ENCODE results near the gene C1QTNF6. TPM values are rescaled to one million over a fixed set of nuclear protein-coding genes. Genes with fewer than 3 reads are reported as not detected.

The C1QTNF6 gene
- total RNA-seq, 1 donor from 2014 or later, result 58.3 TPM

GRCh38 chr22:37137903-37138665 is 50.0 kb downstream of the C1QTNF6 start:
- Mint-ChIP-seq H3K4me1 (no peaks in the 10 kb centered on the region), H3K4me3 (no peak overlapping the region), H3K27me3 (ENCODE audit: low read depth) (no peaks in the 10 kb centered on the region), H3K9me3 (no peaks in the 10 kb centered on the region), H3K27ac (no peak overlapping the region), H3K36me3 (no peaks in the 10 kb centered on the region)
- TF ChIP-seq CTCF (IDR thresholded peaks at IDR 0.05; ENCODE audit: unreplicated experiment), result no peak
- no peak for DNase-seq (ENCODE audit: low spot score in 2 of 2, unreplicated experiment in 2 of 2)

GRCh38 chr22:37137131-37137530 is 50.9 kb downstream of the C1QTNF6 start:
- no peaks in the 10 kb centered on the region for H3K9me3 Mint-ChIP-seq
- no peaks in the 10 kb centered on the region for H3K27me3 Mint-ChIP-seq (ENCODE audit: low read depth)
- no peak for TF ChIP-seq CTCF (IDR thresholded peaks at IDR 0.05; ENCODE audit: unreplicated experiment)
- no peaks in the 10 kb centered on the region for H3K4me1 Mint-ChIP-seq
- no peak for DNase-seq (ENCODE audit: low spot score in 2 of 2, unreplicated experiment in 2 of 2)
- no peak overlapping the region for H3K27ac Mint-ChIP-seq
- no peak overlapping the region for H3K4me3 Mint-ChIP-seq
- H3K36me3 Mint-ChIP-seq, result no peaks in the 10 kb centered on the region

- DNase-seq (ENCODE audit: low spot score in 2 of 2, unreplicated experiment in 2 of 2), result no peak
- H3K36me3 Mint-ChIP-seq, result no peaks in the 10 kb centered on the region
- no peak for TF ChIP-seq CTCF (IDR thresholded peaks at IDR 0.05; ENCODE audit: unreplicated experiment)
- peaks cover 4% of the 10 kb centered on the region for H3K4me1 Mint-ChIP-seq
- H3K27me3 Mint-ChIP-seq (ENCODE audit: low read depth), result no peaks in the 10 kb centered on the region
- H3K27ac Mint-ChIP-seq, result no peak overlapping the region
- no peak overlapping the region for H3K4me3 Mint-ChIP-seq
- no peaks in the 10 kb centered on the region for H3K9me3 Mint-ChIP-seq
Measured at GRCh38 chr22:37135023-37135422, 53.0 kb downstream of the C1QTNF6 start.

- no peaks in the 10 kb centered on the region for H3K9me3 Mint-ChIP-seq
- no peak for DNase-seq (ENCODE audit: low spot score in 2 of 2, unreplicated experiment in 2 of 2)
- no peak overlapping the region for H3K27ac Mint-ChIP-seq
- no peak for TF ChIP-seq CTCF (IDR thresholded peaks at IDR 0.05; ENCODE audit: unreplicated experiment)
- H3K36me3 Mint-ChIP-seq, result no peaks in the 10 kb centered on the region
- H3K4me1 Mint-ChIP-seq, result peaks cover 4% of the 10 kb centered on the region
- H3K4me3 Mint-ChIP-seq, result no peak overlapping the region
- H3K27me3 Mint-ChIP-seq (ENCODE audit: low read depth), result no peaks in the 10 kb centered on the region
Measured at GRCh38 chr22:37133304-37134018, 54.6 kb downstream of the C1QTNF6 start.

GRCh38 chr22:37132773-37133172 is 55.3 kb downstream of the C1QTNF6 start:
- no peaks in the 10 kb centered on the region for H3K27me3 Mint-ChIP-seq (ENCODE audit: low read depth)
- no peak for TF ChIP-seq CTCF (IDR thresholded peaks at IDR 0.05; ENCODE audit: unreplicated experiment)
- peaks cover 4% of the 10 kb centered on the region for H3K4me1 Mint-ChIP-seq
- no peak overlapping the region for H3K27ac Mint-ChIP-seq
- H3K4me3 Mint-ChIP-seq, result no peak overlapping the region
- H3K9me3 Mint-ChIP-seq, result no peaks in the 10 kb centered on the region
- no peaks in the 10 kb centered on the region for H3K36me3 Mint-ChIP-seq
- no peak for DNase-seq (ENCODE audit: low spot score in 2 of 2, unreplicated experiment in 2 of 2)

Other genes starting within 250 kb of the C1QTNF6 start
- gene TST, start 168.8 kb downstream of the C1QTNF6 start, total RNA-seq, result 21.3 to 22.6 TPM (median 21.4 TPM) in 3 replicates
- gene MPST, start 168.5 kb downstream of the C1QTNF6 start, total RNA-seq, result 55.8 to 61.5 TPM (median 60.8 TPM) in 3 replicates
- 34.9 to 42.2 TPM (median 41.0 TPM) in 3 replicates for gene KCTD17, start 136.5 kb downstream of the C1QTNF6 start, total RNA-seq
- gene TMPRSS6, start 78.5 kb downstream of the C1QTNF6 start, total RNA-seq, result 0.18 to 0.47 TPM in 2 of 3 replicates, not detected in the other
- gene IL2RB, start 38.3 kb downstream of the C1QTNF6 start, total RNA-seq, result 1.6 to 2.1 TPM (median 1.7 TPM) in 3 replicates
- gene SSTR3, start 24.2 kb upstream of the C1QTNF6 start, total RNA-seq, result 0.61 to 0.82 TPM (median 0.69 TPM) in 3 replicates
- gene RAC2, start 56.0 kb upstream of the C1QTNF6 start, total RNA-seq, result 6.3 to 6.5 TPM (median 6.4 TPM) in 3 replicates
- gene CYTH4, start 94.3 kb upstream of the C1QTNF6 start, total RNA-seq, result 0.11 TPM in 1 of 3 replicates, not detected in the others
- gene ELFN2, start 239.2 kb upstream of the C1QTNF6 start, total RNA-seq, result 4.1 to 4.2 TPM (median 4.1 TPM) in 3 replicates

Data from mesothelial cell of epicardium (in vitro differentiated cells).